HepG2 (cell line): ENCODE data around the gene KIRREL3. TPM values are rescaled to one million over a fixed set of nuclear protein-coding genes. Genes with fewer than 3 reads are reported as not detected.

Experiments used
- ATAC-seq: fragments of 200-7000 bp; cut with Tn5 transposase; 3 replicates; pipeline ENCODE4 v1.9.1; 2020; ENCODE audit warnings: mild to moderate bottlenecking, moderate library complexity
- BruUV-seq: library from RNA; stranded (reverse); fragments of 400-500 nt; replicated peaks from 2 replicates; lab custom pipeline; 2021; lab: Mats Ljungman, UMichigan
- CTCF ChIA-PET: fragments of 300-600 bp; formaldehyde crosslinking; extraction: SDS; loops from one replicate; lab custom pipeline; 2021; ENCODE audit warnings: low total read pairs, inconsistent platforms, low intra/inter-chr PET ratio; lab: Yijun Ruan, JAX
- POLR2A ChIA-PET: fragments of 350-600 bp; sonication (Branson Sonifier 250); formaldehyde crosslinking; loops from one replicate; lab custom pipeline; 2020; ENCODE audit warnings: antibody characterized with exemption, inconsistent platforms; lab: Yijun Ruan, JAX
- DNase-seq: peaks from one replicate; pipeline ENCODE4 v3.0.0-alpha.2; 2015; ENCODE audit warnings: low spot score
- FAIRE-seq: peaks from 3 replicates; lab custom pipeline; 2011; peaks lifted over from hg19 to GRCh38; lab: Jason Lieb, UNC
- H2AFZ ChIP-seq: one replicate; pipeline ENCODE4 v1.6.1; 2011; ENCODE audit warnings: low read length, inconsistent platforms
- H3K27ac ChIP-seq: fragments of 300-600 bp; 3 replicates; pipeline ENCODE4 v1.8.0; 2011; ENCODE audit warnings: mixed run types, mild to moderate bottlenecking, mixed read lengths, low read length, inconsistent platforms; ENCODE audit not compliant: insufficient read depth; ENCODE audit errors: extremely low read length
- H3K27me3 ChIP-seq, 2 experiments: fragments of 200-600 bp in 1 of 2; 2 replicates in 1 of 2; 3 replicates in 1 of 2; pipeline versions ENCODE4 v1.6.0 to v1.8.0; 2011; ENCODE audit warnings: low read length in 2 of 2, mild to moderate bottlenecking in 2 of 2, moderate library complexity in 2 of 2, inconsistent platforms in 1 of 2; ENCODE audit not compliant: insufficient read depth in 2 of 2, control insufficient read depth in 1 of 2
- H3K36me3 ChIP-seq, 2 experiments: fragments of 200-600 bp in 1 of 2; replicated peaks in 1 of 2; 2 replicates in 1 of 2; 3 replicates in 1 of 2; pipeline versions ENCODE4 v1.5.1 to v1.8.0; 2011; ENCODE audit warnings: low read length in 2 of 2, inconsistent platforms in 1 of 2; ENCODE audit not compliant: insufficient read depth in 2 of 2, control insufficient read depth in 1 of 2
- H3K4me1 ChIP-seq: 2 replicates; pipeline ENCODE4 v1.5.1; 2012; ENCODE audit warnings: low read length, inconsistent platforms; ENCODE audit not compliant: insufficient read depth
- H3K4me2 ChIP-seq: 2 replicates; pipeline ENCODE4 v1.6.0; 2011; ENCODE audit warnings: low read depth, low read length, inconsistent platforms
- H3K4me3 ChIP-seq, 3 experiments: fragments of 200-600 bp in 1 of 3; sonication (generic), shearing (Covaris generic) in 1 of 3; replicated peaks in 1 of 3; 2 replicates each; pipeline ENCODE4 v1.5.1; 2011 to 2016; ENCODE audit warnings: low read length in 3 of 3, inconsistent platforms in 2 of 3, low read depth in 2 of 3, mild to moderate bottlenecking in 2 of 3, control low read depth in 1 of 3, mixed read lengths in 1 of 3; ENCODE audit not compliant: insufficient read depth in 1 of 3
- H3K79me2 ChIP-seq: one replicate; pipeline ENCODE4 v1.6.1; 2011; ENCODE audit warnings: low read length, inconsistent platforms; ENCODE audit not compliant: insufficient read depth
- H3K9ac ChIP-seq: 2 replicates; pipeline ENCODE4 v1.6.0; 2011; ENCODE audit warnings: mild to moderate bottlenecking, low read depth, low read length, inconsistent platforms; ENCODE audit not compliant: insufficient read depth
- H3K9me3 ChIP-seq: 2 replicates; pipeline ENCODE4 v1.5.1; 2012; ENCODE audit warnings: mild to moderate bottlenecking, low read length
- H4K20me1 ChIP-seq: 2 replicates; pipeline ENCODE4 v1.6.0; 2011; ENCODE audit warnings: inconsistent platforms, mild to moderate bottlenecking, low read length, moderate library complexity; ENCODE audit not compliant: insufficient read depth
- GATAD2A ChIP-seq: IDR thresholded peaks from 2 replicates; pipeline ENCODE4 v1.6.1; 2016
- HOXA7 ChIP-seq: sonication (generic); formaldehyde crosslinking; IDR thresholded peaks from 2 replicates; pipeline ENCODE4 v1.8.1; 2022; ENCODE audit warnings: mild to moderate bottlenecking, missing genetic modification reagents, moderate library complexity
- JDP2 ChIP-seq: sonication (generic); formaldehyde crosslinking; IDR thresholded peaks from 2 replicates; pipeline ENCODE4 v1.8.1; 2022; ENCODE audit warnings: missing genetic modification reagents, borderline replicate concordance
- SMC3 ChIP-seq: IDR thresholded peaks from 2 replicates; pipeline ENCODE4 v1.6.1; 2011; ENCODE audit warnings: low read length, improper control_type of control experiment
- THAP7 ChIP-seq: sonication (generic); formaldehyde crosslinking; IDR thresholded peaks from 2 replicates; pipeline ENCODE4 v1.8.1; 2023; ENCODE audit warnings: mild to moderate bottlenecking, missing genetic modification reagents
- ZBTB1 ChIP-seq: sonication (generic); formaldehyde crosslinking; IDR thresholded peaks from 2 replicates; pipeline ENCODE4 v1.4.0; 2020; ENCODE audit warnings: missing genetic modification reagents, borderline replicate concordance
- ZBTB49 ChIP-seq: sonication (generic); formaldehyde crosslinking; IDR thresholded peaks from 2 replicates; pipeline ENCODE4 v1.4.0; 2020; ENCODE audit warnings: missing genetic modification reagents, borderline replicate concordance
- ZNF296 ChIP-seq: sonication (generic); formaldehyde crosslinking; conservative IDR thresholded peaks from 2 replicates; pipeline ENCODE4 v1.5.0; 2020; ENCODE audit warnings: mild to moderate bottlenecking, missing genetic modification reagents
- ZNF562 ChIP-seq: sonication (generic); formaldehyde crosslinking; IDR thresholded peaks from 2 replicates; pipeline ENCODE4 v1.8.0; 2022; ENCODE audit warnings: missing genetic modification reagents, borderline replicate concordance
- ZNF703 ChIP-seq: sonication (generic); formaldehyde crosslinking; IDR thresholded peaks from 2 replicates; pipeline ENCODE4 v1.5.1; 2020; ENCODE audit warnings: missing genetic modification reagents, mild to moderate bottlenecking, moderate library complexity, borderline replicate concordance
- WGBS: methylation state at CpG from one replicate; pipeline ENCODE4 v1.1.6; 2017; ENCODE audit warnings: low lambda C conversion rate; 5-methylcytosine and 5-hydroxymethylcytosine counted together
- in situ Hi-C: cut with HindIII; loops from 2 replicates; pipeline ENCODE4 v1.10.0; 2017; ENCODE audit warnings: low pct_unique_long_range_greater_than_20kb; ENCODE audit not compliant: extremely low pct_ligation_motif_present
- intact Hi-C: fragments of 100-400 bp; cut with micrococcal nuclease; formaldehyde crosslinking; loops from one replicate; pipeline ENCODE4 v1.10.0; 2022; ENCODE audit not compliant: unreplicated experiment
- polyA plus RNA-seq, 8 experiments: library from polyadenylated mRNA; depleted of rRNA in 3 of 8; stranded (reverse) in 7 of 8; unstranded in 1 of 8; fragments of >200 nt; fragmentation: Illumina TruSeq in 4 of 8; extraction: Trizol in 4 of 8; gene quantifications; 2 replicates each; pipeline versions ENCODE4 v1.2.1 to v1.2.3, GENCODE V29; 2011 to 2016; ENCODE audit warnings: low read depth in 4 of 8, missing spikeins in 1 of 8, mixed read lengths in 1 of 8; ENCODE audit not compliant: insufficient read depth in 1 of 8
- total RNA-seq, 5 experiments: library from RNA; depleted of rRNA; stranded (reverse); fragments of >200 nt; fragmentation: Illumina TruSeq; extraction: Trizol; gene quantifications; 2 replicates each; pipeline ENCODE4 v1.2.3, GENCODE V29; 2016; ENCODE audit warnings: low read depth in 1 of 5

The KIRREL3 gene
- total and polyA plus RNA-seq, 2 of the 13 experiments (the other 11 are each of a cell fraction or from before 2014, with no cell fraction given), result not detected

GRCh38 chr11:126844789-126845188 is 155.8 kb downstream of the KIRREL3 start (continued):
- TF ChIP-seq ZBTB49, result no peak
- no peak for TF ChIP-seq THAP7 (CRISPR knock-in tag)
- TF ChIP-seq JDP2 (CRISPR knock-in tag), result no peak
- no peak for TF ChIP-seq ZBTB1 (CRISPR knock-in tag)
- no peak for TF ChIP-seq ZNF703 (CRISPR knock-in tag)
- no peak for TF ChIP-seq ZNF562 (CRISPR knock-in tag)
- TF ChIP-seq ZNF296, result no peak
- TF ChIP-seq HOXA7 (CRISPR knock-in tag), result no peak

- Histone ChIP-seq H2AFZ (no peak overlapping the region), H3K36me3 (no peaks in the 10 kb centered on the region), H3K27ac (no peak overlapping the region), H3K79me2 (no peaks in the 10 kb centered on the region), H3K4me2 (no peak overlapping the region), H3K9me3 (no peaks in the 10 kb centered on the region), H3K9ac (no peak overlapping the region), H3K27me3 (peaks cover 0 to 10% of the 10 kb centered on the region in 2 experiments; a peak in 1 of 5 replicates), H3K4me1 (no peaks in the 10 kb centered on the region), H4K20me1 (no peaks in the 10 kb centered on the region), H3K4me3 (no peak overlapping the region)
- intact Hi-C loops, result no loop called here
- in situ Hi-C loops, result no loop called here
- 2% methylated on average over 5 of the region's 5 CpGs for WGBS
- POLR2A ChIA-PET, result no interaction called here
- CTCF ChIA-PET, result no interaction called here
- ATAC-seq (no peak), FAIRE-seq (no peak), DNase-seq (no peak)
- no TSS peak for BruUV-seq
- TF ChIP-seq SMC3 (no peak), GATAD2A (no peak)
Observed at GRCh38 chr11:126843096-126843495, 157.5 kb downstream of the KIRREL3 start.
